HG02870 (cell line): ENCODE measurements around the gene USP9X.
"Not testable (repeated sequence)": the region's sequence is repeated elsewhere in the genome, so short reads cannot be mapped to it uniquely, and the experiment has no call there.

ENCODE experiments used
- ATAC-seq: cut with Tn5 transposase; IDR thresholded peaks from one replicate; pipeline ENCODE4 v1.9.1; 2021; ENCODE audit warnings: mild to moderate bottlenecking, moderate library complexity; ENCODE audit not compliant: unreplicated experiment

USP9X gene

GRCh38 chrX:41122664-41123257, 37.5 kb downstream of the USP9X start:
- ATAC-seq = no peak

GRCh38 chrX:41127477-41128192, 42.4 kb downstream of the USP9X start:
- no peak for ATAC-seq

- no peak for ATAC-seq
Measured at GRCh38 chrX:41128955-41129354, 43.7 kb downstream of the USP9X start.

- ATAC-seq = no peak
Measured at GRCh38 chrX:41131766-41132165, 46.5 kb downstream of the USP9X start.

- ATAC-seq = no peak
Measured at GRCh38 chrX:41133551-41133950, 48.3 kb downstream of the USP9X start.

GRCh38 chrX:41137589-41137988, 52.3 kb downstream of the USP9X start:
- no peak for ATAC-seq

GRCh38 chrX:41142130-41142910, 57.1 kb downstream of the USP9X start:
- no peak for ATAC-seq

GRCh38 chrX:41144873-41145272, 59.6 kb downstream of the USP9X start:
- ATAC-seq = no peak

GRCh38 chrX:41145920-41146608, 60.8 kb downstream of the USP9X start:
- ATAC-seq = no peak

- ATAC-seq = no peak
Measured at GRCh38 chrX:41148553-41148952, 63.3 kb downstream of the USP9X start.

GRCh38 chrX:41150043-41150442, 64.8 kb downstream of the USP9X start:
- no peak for ATAC-seq

- not testable (repeated sequence) for ATAC-seq
Measured at GRCh38 chrX:41151726-41152125, 66.5 kb downstream of the USP9X start.

- no peak for ATAC-seq
Measured at GRCh38 chrX:41152221-41152620, 67.0 kb downstream of the USP9X start.

GRCh38 chrX:41153448-41153847, 68.2 kb downstream of the USP9X start:
- no peak for ATAC-seq

- ATAC-seq = no peak
Measured at GRCh38 chrX:41153957-41154356, 68.7 kb downstream of the USP9X start.

GRCh38 chrX:41164449-41164848, 79.2 kb downstream of the USP9X start:
- no peak for ATAC-seq

GRCh38 chrX:41167888-41168287, 82.6 kb downstream of the USP9X start:
- no peak for ATAC-seq

- ATAC-seq = no peak
Measured at GRCh38 chrX:41176263-41176662, 91.0 kb downstream of the USP9X start.

GRCh38 chrX:41177297-41177696, 92.1 kb downstream of the USP9X start:
- ATAC-seq = no peak

GRCh38 chrX:41178201-41178600, 93.0 kb downstream of the USP9X start:
- ATAC-seq = no peak

- ATAC-seq = peak; percentile 50
Measured at GRCh38 chrX:41180194-41180908, 95.1 kb downstream of the USP9X start.
